ENCODE data around the gene TRMU.

GRCh38 chr22:46352276-46352675 is 16.8 kb downstream of the TRMU start:
- no peak for TF ChIP-seq CTCF (IDR thresholded peaks at IDR 0.05; ENCODE audit: extremely low read depth in 1 of 2, insufficient read depth in 1 of 2, low read depth in 1 of 2, low read length in 2 of 2)
- TF ChIP-seq POLR2A (IDR thresholded peaks at IDR 0.05; ENCODE audit: low read depth, low read length): no peak
- TF ChIP-seq POLR2AphosphoS5 (IDR thresholded peaks at IDR 0.05; ENCODE audit: insufficient read depth, low read depth, low read length): no peak
- no peak for TF ChIP-seq MYC (IDR thresholded peaks at IDR 0.05; ENCODE audit: low read depth, low read length)
- TF ChIP-seq JUN (IDR thresholded peaks at IDR 0.05; ENCODE audit: borderline replicate concordance, insufficient read depth, insufficient read length, low read depth): no peak
- no peak for TF ChIP-seq EZH2 (IDR thresholded peaks at IDR 0.05; ENCODE audit: borderline replicate concordance, low read depth, low read length, severe bottlenecking)

All from endothelial cell of umbilical vein (primary cell).